Stimulated activated CD8-positive, alpha-beta memory T cell treated with anti-CD3 and anti-CD28 coated beads, Interleukin-7, amount 100 ng/mL, for 4 hours (primary cell): ENCODE results near the gene TENM3.

ENCODE experiments used
- DNase-seq, 2 donors: peaks; one replicate each; pipeline ENCODE4 v3.0.0-alpha.2; 2020; ENCODE audit warnings: low read depth in 2 of 2

The TENM3 gene

GRCh38 chr4:182740256-182740655, 497.1 kb downstream of the TENM3 start:
- no peak for DNase-seq

- no peak for DNase-seq
These were observed 497.9 kb downstream of the TENM3 start for GRCh38 chr4:182741054-182741453.

- no peak for DNase-seq
These were observed 498.7 kb downstream of the TENM3 start for GRCh38 chr4:182741914-182742313.

DNA sequence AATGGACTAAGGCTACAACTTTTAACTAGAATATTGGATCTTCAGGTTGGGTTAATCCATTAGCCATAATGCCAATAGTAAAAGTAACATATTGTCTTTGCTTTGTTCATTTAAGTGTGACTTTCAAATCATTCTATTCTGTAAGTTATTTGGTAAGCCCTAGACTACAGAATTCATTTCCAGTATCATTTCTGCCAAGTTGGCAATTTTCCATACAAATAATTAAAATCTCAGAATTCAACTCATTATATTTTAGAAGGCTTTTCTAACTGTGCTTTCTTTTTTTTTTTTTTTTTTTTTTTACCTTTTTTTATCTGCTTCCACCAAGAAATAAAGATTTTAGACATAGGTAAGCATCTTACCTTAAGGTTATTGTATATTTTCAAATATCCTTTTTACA, 500.6 kb downstream of the TENM3 start:
- DNase-seq: no peak

- no peak for DNase-seq
These were observed 502.0 kb downstream of the TENM3 start for GRCh38 chr4:182745237-182745636.

DNA sequence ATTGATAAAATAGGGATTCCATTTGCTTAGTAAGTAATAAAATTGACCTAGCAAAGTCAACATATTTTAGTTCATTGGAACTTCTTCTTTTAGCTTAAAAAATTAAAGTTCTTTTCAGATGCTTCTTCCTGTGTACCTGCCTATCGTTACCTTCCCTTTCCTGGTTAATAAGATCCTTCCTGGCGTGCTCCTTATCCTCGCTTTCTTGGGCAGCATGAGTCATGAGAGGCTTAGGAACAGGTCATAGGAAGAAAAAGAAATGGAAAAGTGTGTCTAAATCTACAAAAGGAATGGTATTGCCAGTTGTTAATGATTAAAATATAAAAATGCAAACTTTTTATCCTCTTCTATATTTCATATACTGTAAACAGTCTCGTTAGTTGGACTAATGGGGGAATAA, 503.7 kb downstream of the TENM3 start:
- no peak for DNase-seq

DNA sequence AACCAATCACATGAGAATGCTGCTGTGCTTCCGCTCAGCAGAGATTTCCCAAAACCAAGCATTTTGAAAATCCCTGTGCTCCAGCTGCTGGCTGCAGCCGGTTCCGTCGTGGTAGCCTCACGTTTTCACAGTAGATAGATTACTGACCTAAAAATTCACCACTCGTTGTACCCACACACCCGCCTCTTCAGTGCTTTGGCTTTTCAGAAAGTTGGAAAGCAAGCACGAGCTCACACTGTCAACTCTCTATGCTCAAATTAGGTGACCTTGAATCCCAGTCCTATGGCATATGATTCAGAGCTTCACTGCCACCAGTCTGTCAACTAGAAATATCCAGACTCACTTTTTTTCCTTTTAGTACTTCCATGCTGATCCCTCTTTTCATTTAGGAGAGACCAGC, 505.1 kb downstream of the TENM3 start:
- no peak for DNase-seq

DNA sequence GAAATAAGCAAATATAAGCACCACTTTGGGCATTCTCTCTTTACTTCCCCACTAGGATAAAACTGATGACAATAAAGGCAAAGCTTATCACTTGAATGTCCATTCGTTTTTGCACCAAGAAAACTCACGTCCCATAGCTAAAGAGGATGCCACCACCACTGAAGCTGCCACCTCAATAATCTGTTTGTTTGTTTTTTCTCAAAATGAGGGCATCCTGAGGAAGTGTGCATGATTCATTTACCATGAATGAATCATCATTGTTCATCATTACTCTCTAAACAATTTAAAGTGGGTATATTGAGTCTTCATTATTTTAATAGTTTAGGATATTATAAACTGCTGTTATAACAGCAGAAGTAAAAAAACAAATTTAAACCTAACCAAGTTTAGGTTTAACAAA, 505.7 kb downstream of the TENM3 start:
- DNase-seq: no peak

DNA sequence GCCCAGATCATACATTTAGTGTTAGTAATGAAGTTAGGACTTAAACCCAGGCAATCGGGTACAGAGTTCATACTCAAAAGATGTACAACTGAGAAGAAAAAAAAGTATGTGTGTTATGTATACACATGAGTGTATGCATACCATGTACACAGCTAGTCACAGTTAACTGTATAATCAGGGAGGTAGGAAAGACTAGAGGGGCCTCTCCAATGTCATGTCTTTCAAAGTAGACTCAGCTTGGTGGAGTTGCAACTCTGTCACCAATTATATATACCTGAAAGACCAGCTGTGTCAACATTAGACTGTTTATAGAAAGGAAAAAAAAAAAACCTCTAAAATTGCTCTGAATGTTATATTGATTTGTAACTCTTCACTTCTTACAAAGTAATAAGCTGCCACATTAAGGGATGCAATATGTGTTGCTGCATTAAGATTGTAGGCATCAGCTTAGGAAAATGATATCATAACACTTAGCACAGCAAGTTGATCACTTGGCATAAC, 506.5 kb downstream of the TENM3 start:
- no peak for DNase-seq

GRCh38 chr4:182752158-182752910, 509.1 kb downstream of the TENM3 start:
- no peak for DNase-seq

DNA sequence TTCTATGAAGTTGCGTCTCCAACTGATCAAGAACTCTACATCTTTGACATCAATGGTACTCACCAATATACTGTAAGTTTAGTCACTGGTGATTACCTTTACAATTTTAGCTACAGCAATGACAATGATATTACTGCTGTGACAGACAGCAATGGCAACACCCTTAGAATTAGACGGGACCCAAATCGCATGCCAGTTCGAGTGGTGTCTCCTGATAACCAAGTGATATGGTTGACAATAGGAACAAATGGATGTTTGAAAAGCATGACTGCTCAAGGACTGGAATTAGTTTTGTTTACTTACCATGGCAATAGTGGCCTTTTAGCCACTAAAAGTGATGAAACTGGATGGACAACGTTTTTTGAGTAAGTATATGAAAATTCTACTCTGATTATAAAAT, 511.7 kb downstream of the TENM3 start:
- no peak for DNase-seq

- DNase-seq: no peak
These were observed 513.0 kb downstream of the TENM3 start for GRCh38 chr4:182756161-182756690.

- DNase-seq: no peak
These were observed 515.1 kb downstream of the TENM3 start for GRCh38 chr4:182758273-182758672.

DNA sequence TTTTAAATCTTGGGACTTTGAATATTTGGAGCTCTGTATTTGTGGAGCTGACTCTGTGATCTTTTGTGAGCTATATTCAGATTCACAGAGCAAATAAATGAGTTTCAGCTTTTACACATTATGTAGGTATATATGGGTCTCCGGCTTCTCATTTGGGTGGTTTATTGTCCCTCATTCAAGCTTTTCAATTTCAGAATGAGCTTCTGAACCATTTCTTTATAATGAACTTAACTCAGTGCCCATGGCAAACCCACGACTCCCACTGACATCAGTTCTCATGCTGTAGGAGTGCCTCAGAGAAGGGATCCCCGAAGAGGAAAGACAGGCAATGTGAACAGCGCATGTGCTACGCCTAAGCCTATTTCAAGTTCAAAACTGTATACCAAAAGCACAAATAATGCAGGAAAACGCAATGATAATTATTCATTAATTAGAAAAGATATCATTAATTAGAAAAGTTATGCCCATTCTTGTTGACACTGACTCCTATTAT, 517.4 kb downstream of the TENM3 start:
- DNase-seq: no peak

DNA sequence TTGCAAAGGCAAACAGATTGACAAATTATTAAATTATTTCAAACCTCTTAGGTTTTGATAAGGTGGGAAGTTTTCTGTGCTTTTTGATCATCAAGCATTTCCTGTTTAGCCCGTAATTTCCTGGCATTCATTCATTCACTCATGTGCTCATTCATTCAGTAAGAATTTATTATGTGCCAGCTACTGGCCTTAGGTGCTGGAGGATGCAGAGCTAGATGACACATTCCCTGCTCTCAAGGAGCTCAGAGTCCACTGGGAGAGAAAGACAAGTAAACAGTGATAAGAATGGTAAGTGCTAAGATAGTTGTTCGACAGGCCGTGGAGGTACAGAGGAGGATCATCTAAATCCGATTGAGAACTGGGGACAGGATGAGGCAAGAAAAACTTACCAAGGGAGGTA, 520.9 kb downstream of the TENM3 start:
- no peak for DNase-seq

DNA sequence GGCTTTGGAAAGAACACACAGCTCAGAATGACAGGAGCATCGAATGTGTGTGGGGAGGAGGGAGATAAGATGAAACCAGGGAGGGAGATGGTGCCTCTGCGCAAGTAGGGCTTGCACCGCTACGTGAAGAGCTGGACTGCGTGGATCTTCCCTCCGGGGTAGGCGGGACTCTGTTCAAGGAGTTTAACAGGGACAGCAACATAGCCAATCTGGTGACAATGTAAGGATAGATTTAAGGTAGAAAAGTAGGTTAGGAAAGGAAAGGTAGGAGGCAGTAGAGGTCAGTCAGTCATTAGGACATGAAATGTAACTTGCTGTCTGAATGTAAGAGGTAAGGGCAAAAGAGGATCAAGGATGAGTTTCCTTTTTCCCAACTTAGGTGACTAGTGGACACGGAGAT, 521.4 kb downstream of the TENM3 start:
- DNase-seq: no peak

DNA sequence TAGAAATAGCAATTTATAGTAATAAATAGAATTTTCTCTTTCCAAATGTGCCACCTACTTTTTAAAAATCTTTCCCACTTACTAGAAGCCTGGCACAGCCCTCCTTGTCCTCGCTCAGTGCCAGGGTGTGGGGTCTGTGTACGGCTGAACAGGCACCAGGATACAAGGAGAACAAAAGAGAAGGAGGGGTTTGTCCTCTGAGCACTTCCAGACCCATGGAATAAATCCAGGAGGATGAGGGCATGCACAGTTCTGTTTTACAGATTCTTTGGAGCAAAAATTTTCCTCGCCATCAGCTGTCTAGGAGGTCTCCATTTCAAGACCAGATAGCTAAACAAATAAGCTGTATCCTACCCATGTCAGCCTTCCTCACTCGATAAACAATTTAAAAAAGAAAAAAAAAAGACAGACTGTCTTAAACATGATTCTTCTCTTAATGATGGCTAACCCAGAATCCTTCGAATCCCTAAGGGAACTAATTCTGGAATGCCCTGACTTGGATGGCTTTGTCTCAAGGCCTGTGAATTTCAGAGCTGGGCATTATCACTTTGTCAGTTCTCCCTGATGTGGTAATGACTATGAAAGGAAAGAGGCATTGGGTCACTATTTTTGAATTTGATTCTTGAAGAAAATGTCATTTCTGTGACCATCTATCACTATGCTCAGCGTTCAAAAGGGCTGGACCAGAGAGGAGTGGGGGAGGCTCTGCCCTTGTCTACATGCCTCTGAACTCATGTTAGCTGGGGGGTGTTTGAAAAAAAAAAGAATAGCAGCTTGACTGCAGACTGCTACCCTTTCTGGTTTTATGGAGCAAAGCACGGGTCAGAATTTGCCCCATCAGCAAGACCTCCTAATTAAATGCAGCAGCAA, 523.0 kb downstream of the TENM3 start:
- DNase-seq: no peak

DNA sequence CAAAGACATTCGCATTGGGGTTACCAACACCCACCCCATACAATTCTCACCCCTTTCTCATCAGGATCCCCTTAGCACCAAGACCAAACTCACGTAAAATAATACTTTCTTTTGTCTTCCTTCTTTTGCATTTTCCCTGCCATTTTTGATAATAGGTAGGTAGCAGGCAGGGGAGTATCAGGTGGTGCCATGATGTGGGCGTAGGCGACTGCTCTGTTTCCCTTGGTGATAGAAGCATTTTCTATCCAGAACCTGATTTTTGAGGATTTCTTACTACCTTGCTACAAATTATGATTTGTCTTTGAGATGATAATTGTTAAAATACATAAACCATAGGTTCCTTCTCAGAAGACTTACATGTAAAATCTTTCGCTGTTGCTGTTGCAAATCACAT, 523.7 kb downstream of the TENM3 start:
- no peak for DNase-seq

- DNase-seq: no peak
These were observed 525.6 kb downstream of the TENM3 start for GRCh38 chr4:182768838-182769237.

DNA sequence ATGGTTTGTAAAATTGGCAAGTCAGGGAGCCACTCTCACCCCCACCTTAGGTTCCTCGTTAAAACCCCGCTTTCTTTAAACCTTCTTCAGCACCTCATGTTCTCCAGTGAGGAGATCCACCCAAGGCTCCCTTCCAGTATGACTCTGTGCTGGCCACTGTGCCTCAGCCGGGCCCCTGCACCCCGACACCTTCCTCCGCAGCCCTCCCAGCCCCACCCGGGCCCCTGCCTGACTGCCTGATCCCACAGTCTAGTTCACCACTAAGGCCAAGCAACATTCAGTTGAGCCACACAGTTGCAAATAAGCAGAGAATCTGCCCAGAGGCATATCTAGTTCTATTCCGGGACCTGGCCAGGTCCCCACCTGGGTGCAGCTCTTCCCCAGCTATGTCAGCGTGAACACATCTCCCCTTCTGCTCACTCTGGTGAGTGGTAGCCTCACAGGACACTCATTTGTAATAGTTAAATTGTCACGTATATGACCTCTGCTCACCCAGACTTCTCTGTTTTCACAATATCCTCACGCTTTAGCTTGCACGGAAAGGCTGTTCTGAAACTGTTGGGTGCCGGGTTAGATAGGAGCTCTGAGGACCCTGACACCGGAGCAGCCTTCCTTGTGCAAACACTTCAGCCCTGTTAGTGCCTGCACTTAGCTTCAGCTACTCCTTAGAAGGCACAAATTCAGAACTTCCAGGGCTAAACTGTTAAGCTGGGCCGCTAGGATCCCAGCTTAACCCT, 527.2 kb downstream of the TENM3 start:
- no peak for DNase-seq

DNA sequence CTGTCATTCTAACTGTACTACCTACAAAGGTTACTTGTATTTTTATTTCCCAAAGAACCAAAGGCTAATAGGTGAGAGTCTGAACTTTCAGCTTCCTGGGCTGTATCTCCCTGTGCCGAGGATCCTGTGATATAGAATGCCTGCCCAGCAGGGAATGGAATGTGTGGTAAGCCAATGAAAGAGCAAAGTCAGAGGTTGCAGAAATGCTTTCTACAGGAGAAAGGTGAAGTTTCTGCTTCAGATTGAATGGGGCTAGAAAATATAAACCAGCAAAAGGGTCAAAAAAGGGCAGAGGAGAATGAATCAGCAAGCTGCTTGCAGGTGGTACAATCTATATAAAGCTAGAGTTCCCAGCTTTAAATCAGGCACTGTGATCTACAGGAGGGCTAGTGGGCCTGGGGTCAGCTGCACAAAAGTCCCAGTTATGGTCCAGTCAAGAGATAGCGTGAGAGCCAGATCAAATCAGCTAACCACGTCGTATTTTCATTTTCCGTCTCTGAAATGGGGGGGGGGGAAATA, 527.9 kb downstream of the TENM3 start:
- no peak for DNase-seq

DNA sequence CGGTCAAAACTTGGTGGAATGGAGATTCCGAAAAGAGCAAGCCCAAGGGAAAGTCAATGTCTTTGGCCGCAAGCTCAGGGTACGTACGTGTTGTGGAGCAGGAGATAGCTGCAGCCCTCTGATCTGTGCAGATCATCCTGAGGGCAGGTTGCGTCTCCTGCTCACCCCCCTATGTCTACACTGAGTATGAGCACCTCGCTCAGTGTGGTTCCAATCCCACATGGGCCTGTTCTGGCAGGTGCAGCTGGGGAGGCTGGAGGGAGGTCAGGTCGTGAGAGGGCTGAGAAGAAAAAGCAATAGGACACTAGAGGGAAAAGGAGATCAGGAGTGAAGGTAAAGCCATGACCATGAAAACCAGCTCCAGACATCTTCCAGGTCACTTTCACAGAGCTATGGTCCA, 531.9 kb downstream of the TENM3 start:
- DNase-seq: no peak
